Heart right ventricle (tissue), 16 donors: Measurements from ENCODE around the gene CYTL1. TPM values are rescaled to one million over a fixed set of nuclear protein-coding genes. Genes with fewer than 3 reads are reported as not detected.

Source experiments
- ATAC-seq, 8 donors: fragments of 200-7000 bp; cut with Tn5 transposase; one replicate each; pipeline ENCODE4 v1.9.1; 2020; ENCODE audit warnings: mild to moderate bottlenecking in 8 of 8, moderate library complexity in 8 of 8, moderate number of reproducible peaks in 1 of 8
- DNase-seq, 2 donors: peaks; one replicate each; pipeline ENCODE4 v3.0.0-alpha.2; 2020
- H3K27ac ChIP-seq, 10 donors: fragments of 200-600 bp; sonication (generic) in 2 of 10; one replicate each; pipeline versions ENCODE4 v1.5.0 to v1.8.0; 2020 to 2022; ENCODE audit warnings: mild to moderate bottlenecking in 3 of 10
- H3K27me3 ChIP-seq, 7 donors: fragments of 200-600 bp; one replicate each; pipeline ENCODE4 v1.8.0; 2021 to 2022; ENCODE audit warnings: mild to moderate bottlenecking in 2 of 7
- H3K36me3 ChIP-seq, 9 donors: fragments of 200-600 bp; sonication (generic) in 1 of 9; one replicate each; pipeline versions ENCODE4 v1.5.0 to v1.8.0; 2020 to 2022; ENCODE audit warnings: mild to moderate bottlenecking in 2 of 9
- H3K4me1 ChIP-seq, 9 donors: fragments of 200-600 bp; sonication (generic) in 1 of 9; one replicate each; pipeline versions ENCODE4 v1.5.0 to v1.8.0; 2020 to 2022; ENCODE audit warnings: mild to moderate bottlenecking in 4 of 9
- H3K4me3 ChIP-seq, 10 donors: fragments of 200-600 bp; sonication (generic) in 2 of 10; one replicate each; pipeline versions ENCODE4 v1.5.0 to v1.8.0; 2020 to 2022; ENCODE audit warnings: mild to moderate bottlenecking in 7 of 10, moderate library complexity in 2 of 10
- H3K9me3 ChIP-seq, 11 donors: fragments of 200-600 bp in 10 of 11; sonication (generic) in 2 of 11; one replicate each; pipeline versions ENCODE4 v1.5.0 to v1.8.0; 2013 to 2022; ENCODE audit warnings: mild to moderate bottlenecking in 2 of 11, control low read depth in 1 of 11, moderate library complexity in 1 of 11
- CTCF ChIP-seq, 9 donors: fragments of 200-600 bp; sonication (generic) in 2 of 9; IDR thresholded peaks; one replicate each; pipeline versions ENCODE4 v1.5.0 to v1.8.0; 2021 to 2022; ENCODE audit warnings: antibody characterized with exemption in 9 of 9, mild to moderate bottlenecking in 5 of 9, moderate library complexity in 1 of 9
- WGBS, 2 donors: extraction: QIAGEN DNeasy Blood & Tissue Kit; methylation state at CpG; one replicate each; pipeline ENCODE4 v1.1.7; 2013; ENCODE audit warnings: inconsistent platforms in 1 of 2; 5-methylcytosine and 5-hydroxymethylcytosine counted together
- intact Hi-C, 10 donors: fragments of 100-400 bp; cut with DNase I; formaldehyde crosslinking; loops; one replicate each; pipeline versions ENCODE4 v1.11.1 to v1.14.2; 2022
- polyA plus RNA-seq, 2 donors: library from polyadenylated mRNA; stranded (reverse); fragments of 200-250 nt; gene quantifications; one replicate each; pipeline ENCODE4 v1.2.3, GENCODE V29; 2013
- total RNA-seq, 10 donors: library from RNA; stranded (reverse); fragmentation: NEBNext Ultra II Directional in 3 of 10; extraction: Animal tissue kit (Norgen Biotek cat#: 25700) in 3 of 10; gene quantifications; one replicate each; pipeline versions ENCODE4 v1.2.1 to v1.2.4, GENCODE V29; 2021 to 2023
- donor health status: Arrhythmogenic right ventricular cardiomyopathy.
- donor health status: ischemic (EF 13 %, LVEDD 7.1; RV severe dilation, severe dysfunction).
- donor health status: healthy with polysubstance abuse.
- donor health status: DM: no; HTN: yes; CAD: no.
- donor health status: DM: no; HTN: no; CAD: no.
- donor health status: ischemic (EF 25% LVEDD 6.9; RV normal size, moderate dysfunction).
- donor health status: ischemic (EF 25% LVEDD 5.7; RV mildly dilated, moderate dysfunction).
- donor health status: healthy.
- donor health status: DM: yes; HTN: yes; CAD: no.
- donor health status: Ischemic cardiomyopathy.
- donor health status: ischemic (EF 35%, LVEDD 5.7; RV mildly dilated, moderate dysfunction).
- donor health status: nonischemic (EF 11% LVEDD 7.7; RV severe dilation, severe dysfunction).
- donor health status: DM: yes; HTN: yes; CAD: no.
- donor health status: PGD.
- donor health status: ischemic (EF 29% LVEDD 5.4; RV normal size, mild dysfunction).
- donor health status: nonischemic (EF 23%, LVEDD 6.1; RV moderate dilation, normal function).

CYTL1 gene
- total and polyA plus RNA-seq, 12 donors = 0.20 to 0.95 (median 0.40) TPM; not detected in 6

- H3K27me3 ChIP-seq = peaks cover 0 to 37% (median 24%) of the 10 kb centered on the region in 7 donors
- no peak overlapping the region for H3K4me3 ChIP-seq
- no peaks in the 10 kb centered on the region for H3K36me3 ChIP-seq
- no peak for ATAC-seq
- WGBS, 2 donors = 74% methylated on average over 5 of the region's 5 CpGs
- TF ChIP-seq CTCF (IDR thresholded peaks at IDR 0.05) = no peak
- intact Hi-C loops = loop anchor here in 7 of 10 donors (5.0 to 10.0 kb wide), 7 partner anchors 88 to 760 kb away; no protein-coding TSS in a partner anchor
- H3K4me1 ChIP-seq = peaks cover 0 to 22% (median 17%) of the 10 kb centered on the region in 9 donors
- DNase-seq = no peak
- no peak overlapping the region for H3K27ac ChIP-seq
- peaks cover 0 to 4% (median 0%) of the 10 kb centered on the region in 11 donors for H3K9me3 ChIP-seq
These were observed 35.3 kb upstream of the CYTL1 start for GRCh38 chr4:5054532-5054931.

- DNase-seq (no peak), ATAC-seq (no peak)
- Histone ChIP-seq H3K27me3 (peaks cover 0 to 39% (median 24%) of the 10 kb centered on the region in 7 donors), H3K9me3 (no peaks in the 10 kb centered on the region), H3K4me1 (peaks cover 0 to 22% (median 17%) of the 10 kb centered on the region in 9 donors), H3K4me3 (peak overlapping the region in 1 of 10 donors; percentile 58), H3K27ac (no peak overlapping the region), H3K36me3 (no peaks in the 10 kb centered on the region)
- WGBS, 2 donors = 65 to 72% methylated on average over 6 of the region's 6 CpGs
- intact Hi-C loops = loop anchor here in 7 of 10 donors (5.0 to 10.0 kb wide), 7 partner anchors 89 to 762 kb away; no protein-coding TSS in a partner anchor
- TF ChIP-seq CTCF (IDR thresholded peaks at IDR 0.05) = no peak
These were observed 33.6 kb upstream of the CYTL1 start for GRCh38 chr4:5052726-5053425.

GRCh38 chr4:5052204-5052702 is 33.0 kb upstream of the CYTL1 start:
- 13 to 19% methylated on average over 18 of the region's 18 CpGs for WGBS, 2 donors
- intact Hi-C loops = loop anchor here in 7 of 10 donors (5.0 to 10.0 kb wide), 7 partner anchors 90 to 763 kb away; no protein-coding TSS in a partner anchor

More at GRCh38 chr4:5052204-5052702, 33.0 kb upstream of the CYTL1 start:
- Histone ChIP-seq H3K27ac (no peak overlapping the region), H3K27me3 (peaks cover 0 to 39% (median 24%) of the 10 kb centered on the region in 7 donors), H3K9me3 (no peaks in the 10 kb centered on the region), H3K4me3 (peak overlapping the region in 9 of 10 donors; percentile 24 to 64 (median 57)), H3K36me3 (no peaks in the 10 kb centered on the region), H3K4me1 (peaks cover 0 to 22% (median 17%) of the 10 kb centered on the region in 9 donors)
- DNase-seq (no peak), ATAC-seq (peak in 3 of 8 donors; percentile 8 to 17 (median 9))
- no peak for TF ChIP-seq CTCF (IDR thresholded peaks at IDR 0.05)
